ENCODE results near the gene NR2F2. TPM values are rescaled to one million over a fixed set of nuclear protein-coding genes. Genes with fewer than 3 reads are reported as not detected.

The NR2F2 gene
- total RNA-seq, 5 donors from 2014 or later (not counting 1 experiment from before 2014, with no cell fraction given) = 0.32 to 0.53 (median 0.38) TPM; not detected in 2

- no peaks in the 10 kb centered on the region for H3K9me3 ChIP-seq
- peaks cover 41 to 54% of the 10 kb centered on the region in 2 experiments for H3K27me3 ChIP-seq (replicated peaks in 1 of 2; ENCODE audit: control insufficient read depth in 2 of 2, extremely low read depth in 1 of 2, insufficient read depth in 2 of 2, low read length in 1 of 2)
- H3K27ac ChIP-seq (ENCODE audit: low read length) = no peak overlapping the region
- no peaks in the 10 kb centered on the region for H3K4me1 ChIP-seq (ENCODE audit: control insufficient read depth in 1 of 2, extremely low read depth in 1 of 2, insufficient read depth in 2 of 2, low read length in 2 of 2)
- Mint-ChIP-seq H3K36me3 (no peaks in the 10 kb centered on the region), H3K27me3 (peaks cover 69 to 73% of the 10 kb centered on the region in 2 donors), H3K4me1 (peaks cover 2 to 6% (median 5%) of the 10 kb centered on the region in 3 donors), H3K9me3 (no peaks in the 10 kb centered on the region), H3K27ac (no peak overlapping the region), H3K4me3 (no peak overlapping the region)
- ATAC-seq (replicated peaks in 1 of 4) (no peak), DNase-seq (no peak)
- H3K36me3 ChIP-seq (ENCODE audit: control insufficient read depth in 2 of 2, extremely low read depth in 1 of 2, insufficient read depth in 1 of 2, low read length in 1 of 2) = no peaks in the 10 kb centered on the region
- no peak overlapping the region for H3K4me3 ChIP-seq (ENCODE audit: control insufficient read depth in 1 of 2, extremely low read depth in 1 of 2, low read length in 1 of 2)
- 15% methylated on average over 35 of the region's 66 CpGs for WGBS (ENCODE audit: insufficient coverage)
- POLR2A ChIA-PET = no interaction called here
- CTCF ChIA-PET = no interaction called here
These were observed 7.8 kb upstream of the NR2F2 start for GRCh38 chr15:96322536-96323318.

- Mint-ChIP-seq H3K4me3 (no peak overlapping the region), H3K27me3 (peaks cover 77 to 78% of the 10 kb centered on the region in 2 donors), H3K27ac (no peak overlapping the region), H3K36me3 (no peaks in the 10 kb centered on the region), H3K4me1 (peaks cover 2 to 6% (median 5%) of the 10 kb centered on the region in 3 donors), H3K9me3 (no peaks in the 10 kb centered on the region)
- ChIA-PET CTCF (no interaction called here), POLR2A (no interaction called here)
- no peak for DNase-seq
- H3K4me3 ChIP-seq (ENCODE audit: control insufficient read depth in 1 of 2, extremely low read depth in 1 of 2, low read length in 1 of 2) = no peak overlapping the region
- H3K4me1 ChIP-seq (ENCODE audit: control insufficient read depth in 1 of 2, extremely low read depth in 1 of 2, insufficient read depth in 2 of 2, low read length in 2 of 2) = no peaks in the 10 kb centered on the region
- no peaks in the 10 kb centered on the region for H3K9me3 ChIP-seq
- 17% methylated on average over 25 of the region's 29 CpGs for whole genome bisulfite sequencing (ENCODE audit: insufficient coverage)
- ATAC-seq (replicated peaks in 1 of 4) = no peak
- no peak overlapping the region for H3K27ac ChIP-seq (ENCODE audit: low read length)
- peaks cover 49 to 54% of the 10 kb centered on the region in 2 experiments for H3K27me3 ChIP-seq (replicated peaks in 1 of 2; ENCODE audit: control insufficient read depth in 2 of 2, extremely low read depth in 1 of 2, insufficient read depth in 2 of 2, low read length in 1 of 2)
- H3K36me3 ChIP-seq (ENCODE audit: control insufficient read depth in 2 of 2, extremely low read depth in 1 of 2, insufficient read depth in 1 of 2, low read length in 1 of 2) = no peaks in the 10 kb centered on the region
These were observed 7.0 kb upstream of the NR2F2 start for GRCh38 chr15:96323319-96324145.

- no peaks in the 10 kb centered on the region for H3K9me3 ChIP-seq
- H3K36me3 Mint-ChIP-seq = no peaks in the 10 kb centered on the region
- ChIA-PET CTCF (no interaction called here), POLR2A (no interaction called here)
- H3K27me3 Mint-ChIP-seq = peaks cover 78 to 82% of the 10 kb centered on the region in 2 donors
- no peak overlapping the region for H3K4me3 Mint-ChIP-seq
- H3K4me1 ChIP-seq (ENCODE audit: control insufficient read depth in 1 of 2, extremely low read depth in 1 of 2, insufficient read depth in 2 of 2, low read length in 2 of 2) = no peaks in the 10 kb centered on the region
- H3K4me1 Mint-ChIP-seq = peaks cover 3 to 7% (median 7%) of the 10 kb centered on the region in 3 donors
- H3K27me3 ChIP-seq (replicated peaks in 1 of 2; ENCODE audit: control insufficient read depth in 2 of 2, extremely low read depth in 1 of 2, insufficient read depth in 2 of 2, low read length in 1 of 2) = peaks cover 51 to 55% of the 10 kb centered on the region in 2 experiments
- 22% methylated on average over 5 of the region's 12 CpGs for WGBS (ENCODE audit: insufficient coverage)
- ATAC-seq (replicated peaks in 1 of 4) (no peak), DNase-seq (no peak)
- H3K9me3 Mint-ChIP-seq = peaks cover 0 to under 1% (median 0%) of the 10 kb centered on the region in 3 donors
- no peaks in the 10 kb centered on the region for H3K36me3 ChIP-seq (ENCODE audit: control insufficient read depth in 2 of 2, extremely low read depth in 1 of 2, insufficient read depth in 1 of 2, low read length in 1 of 2)
- no peak overlapping the region for H3K4me3 ChIP-seq (ENCODE audit: control insufficient read depth in 1 of 2, extremely low read depth in 1 of 2, low read length in 1 of 2)
- H3K27ac Mint-ChIP-seq = no peak overlapping the region
- no peak overlapping the region for H3K27ac ChIP-seq (ENCODE audit: low read length)
These were observed 6.2 kb upstream of the NR2F2 start for GRCh38 chr15:96324192-96324895.

- DNase-seq (no peak), ATAC-seq (replicated peaks in 1 of 4) (no peak)
- H3K36me3 Mint-ChIP-seq = no peaks in the 10 kb centered on the region
- Histone ChIP-seq H3K27me3 (replicated peaks in 1 of 2; ENCODE audit: control insufficient read depth in 2 of 2, extremely low read depth in 1 of 2, insufficient read depth in 2 of 2, low read length in 1 of 2) (peaks cover 52 to 62% of the 10 kb centered on the region in 2 experiments), H3K4me1 (ENCODE audit: control insufficient read depth in 1 of 2, extremely low read depth in 1 of 2, insufficient read depth in 2 of 2, low read length in 2 of 2) (peaks cover 0 to 3% of the 10 kb centered on the region in 2 experiments), H3K9me3 (no peaks in the 10 kb centered on the region), H3K36me3 (ENCODE audit: control insufficient read depth in 2 of 2, extremely low read depth in 1 of 2, insufficient read depth in 1 of 2, low read length in 1 of 2) (no peaks in the 10 kb centered on the region), H3K4me3 (ENCODE audit: control insufficient read depth in 1 of 2, extremely low read depth in 1 of 2, low read length in 1 of 2) (no peak overlapping the region), H3K27ac (ENCODE audit: low read length) (no peak overlapping the region)
- ChIA-PET POLR2A (no interaction called here), CTCF (no interaction called here)
- H3K27me3 Mint-ChIP-seq = peaks cover 78 to 83% of the 10 kb centered on the region in 2 donors
- H3K27ac Mint-ChIP-seq = no peak overlapping the region
- H3K9me3 Mint-ChIP-seq = peaks cover 0 to 4% (median 0%) of the 10 kb centered on the region in 3 donors
- no peak overlapping the region for H3K4me3 Mint-ChIP-seq
- no CpG with 5 or more reads among the region's 6 CpGs for WGBS (ENCODE audit: insufficient coverage)
- H3K4me1 Mint-ChIP-seq = peaks cover 7 to 14% (median 11%) of the 10 kb centered on the region in 3 donors
These were observed 5.5 kb upstream of the NR2F2 start for GRCh38 chr15:96324940-96325540.

DNA sequence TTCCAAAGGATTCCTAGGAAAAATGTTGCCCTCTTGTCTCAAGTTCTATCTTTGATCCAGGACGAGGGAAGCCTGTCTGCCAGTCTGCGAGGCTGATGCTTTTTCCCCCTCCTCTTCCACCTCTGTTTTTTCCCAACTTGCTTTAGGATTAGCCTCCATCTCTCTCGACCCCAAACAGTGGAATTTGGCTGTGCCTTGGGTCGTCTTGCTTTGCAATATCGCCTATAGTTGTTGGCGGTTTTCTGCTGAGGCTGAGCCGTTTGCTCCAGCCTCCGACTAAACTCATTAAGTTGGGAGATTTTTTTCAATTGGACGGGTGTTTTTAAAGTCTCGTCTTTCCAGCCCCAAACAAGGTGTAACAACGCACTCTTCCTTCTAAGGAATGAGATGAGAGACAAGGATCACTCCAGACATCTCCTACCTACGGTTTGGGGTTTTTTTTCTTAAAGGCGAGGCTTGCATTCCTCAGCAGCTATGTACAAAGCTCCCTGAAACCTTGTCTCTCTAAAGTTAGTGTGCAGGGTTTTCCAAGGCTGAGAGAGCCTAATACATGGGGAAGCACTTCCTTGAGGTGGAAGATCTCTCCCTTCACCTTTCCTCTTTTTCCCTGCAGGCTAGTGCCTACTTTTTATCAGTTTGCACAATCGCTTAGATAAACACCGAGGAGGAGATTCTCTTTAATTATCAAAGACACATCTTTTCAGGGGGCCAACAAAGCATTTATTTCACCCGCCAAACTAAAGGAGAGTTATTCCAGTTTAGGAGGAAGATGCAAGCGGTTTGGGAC is 4.8 kb upstream of the NR2F2 start:
- Mint-ChIP-seq H3K9me3 (peaks cover 0 to 4% (median 0%) of the 10 kb centered on the region in 3 donors), H3K4me3 (no peak overlapping the region), H3K36me3 (no peaks in the 10 kb centered on the region), H3K4me1 (peaks cover 10 to 18% (median 15%) of the 10 kb centered on the region in 3 donors), H3K27me3 (peaks cover 79 to 82% of the 10 kb centered on the region in 2 donors), H3K27ac (no peak overlapping the region)
- no peak overlapping the region for H3K27ac ChIP-seq (ENCODE audit: low read length)
- no peak overlapping the region for H3K4me3 ChIP-seq (ENCODE audit: control insufficient read depth in 1 of 2, extremely low read depth in 1 of 2, low read length in 1 of 2)
- H3K27me3 ChIP-seq (replicated peaks in 1 of 2; ENCODE audit: control insufficient read depth in 2 of 2, extremely low read depth in 1 of 2, insufficient read depth in 2 of 2, low read length in 1 of 2) = peaks cover 48 to 65% of the 10 kb centered on the region in 2 experiments
- ATAC-seq (replicated peaks in 1 of 4) (no peak), DNase-seq (no peak)
- peaks cover 0 to 8% of the 10 kb centered on the region in 2 experiments for H3K4me1 ChIP-seq (ENCODE audit: control insufficient read depth in 1 of 2, extremely low read depth in 1 of 2, insufficient read depth in 2 of 2, low read length in 2 of 2)
- CTCF ChIA-PET = no interaction called here
- POLR2A ChIA-PET = no interaction called here
- no peaks in the 10 kb centered on the region for H3K9me3 ChIP-seq
- no peaks in the 10 kb centered on the region for H3K36me3 ChIP-seq (ENCODE audit: control insufficient read depth in 2 of 2, extremely low read depth in 1 of 2, insufficient read depth in 1 of 2, low read length in 1 of 2)
- 18% methylated on average over 4 of the region's 17 CpGs for WGBS (ENCODE audit: insufficient coverage)

Measured in T-cell (primary cell).